Spleen (tissue), 11 donors: ENCODE measurements around the gene OLIG2. TPM values are rescaled to one million over a fixed set of nuclear protein-coding genes. Genes with fewer than 3 reads are reported as not detected.

ENCODE experiments used
- DNase-seq: peaks from one replicate; pipeline ENCODE4 v3.0.0-alpha.2; 2020
- H3K27ac ChIP-seq, 8 donors: fragments of 200-600 bp; sonication (generic) in 7 of 8; 1 replicate in 4 of 8; 2 replicates in 4 of 8; pipeline versions ENCODE4 v1.5.0 to v1.8.0; 2016 to 2021; ENCODE audit warnings: inconsistent platforms in 4 of 8, mild to moderate bottlenecking in 4 of 8, moderate library complexity in 1 of 8
- H3K27me3 ChIP-seq, 7 donors: fragments of 200-600 bp; sonication (generic) in 6 of 7; replicated peaks in 1 of 7; 1 replicate in 4 of 7; 2 replicates in 3 of 7; pipeline versions ENCODE4 v1.5.0 to v1.8.0; 2016 to 2021; ENCODE audit warnings: inconsistent platforms in 3 of 7, mild to moderate bottlenecking in 1 of 7
- H3K36me3 ChIP-seq, 6 donors: fragments of 200-600 bp; sonication (generic) in 5 of 6; 1 replicate in 4 of 6; 2 replicates in 2 of 6; pipeline versions ENCODE4 v1.5.0 to v1.8.0; 2016 to 2021; ENCODE audit warnings: inconsistent platforms in 2 of 6
- H3K4me1 ChIP-seq, 6 donors: fragments of 200-600 bp; sonication (generic) in 5 of 6; 1 replicate in 3 of 6; 2 replicates in 3 of 6; pipeline versions ENCODE4 v1.5.0 to v1.8.0; 2016 to 2021; ENCODE audit warnings: inconsistent platforms in 3 of 6
- H3K4me3 ChIP-seq, 8 donors: fragments of 200-600 bp; sonication (generic) in 7 of 8; 1 replicate in 4 of 8; 2 replicates in 4 of 8; pipeline versions ENCODE4 v1.5.0 to v1.8.0; 2016 to 2021; ENCODE audit warnings: inconsistent platforms in 4 of 8, mild to moderate bottlenecking in 4 of 8, moderate library complexity in 2 of 8
- H3K9me3 ChIP-seq, 8 donors: fragments of 200-600 bp; sonication (generic) in 7 of 8; 1 replicate in 4 of 8; 2 replicates in 4 of 8; pipeline versions ENCODE4 v1.5.0 to v1.8.0; 2016 to 2021; ENCODE audit warnings: inconsistent platforms in 4 of 8
- POLR2A ChIP-seq, 3 donors: fragments of 450-650 bp; IDR thresholded peaks; one replicate each; pipeline ENCODE4 v1.5.1; 2017; ENCODE audit warnings: antibody characterized with exemption in 3 of 3, mild to moderate bottlenecking in 1 of 3
- POLR2AphosphoS5 ChIP-seq, 3 donors: sonication (generic); formaldehyde crosslinking; IDR thresholded peaks; one replicate each; pipeline ENCODE4 v1.5.1; 2017; ENCODE audit warnings: antibody characterized with exemption in 3 of 3
- WGBS, 5 donors: extraction: QIAGEN DNeasy Blood & Tissue Kit in 3 of 5; methylation state at CpG; one replicate each; pipeline versions ENCODE4 v1.1.5 to v1.1.7; 2013 to 2018; 5-methylcytosine and 5-hydroxymethylcytosine counted together
- intact Hi-C: fragments of 100-400 bp; cut with DNase I; formaldehyde crosslinking; loops from one replicate; pipeline ENCODE4 v1.15.0; 2023; ENCODE audit warnings: low total_unique reads
- polyA plus RNA-seq, 3 donors: library from polyadenylated mRNA; stranded (reverse); fragments of 200-250 nt; gene quantifications; one replicate each; pipeline ENCODE4 v1.2.1, GENCODE V29; 2013
- total RNA-seq, 7 donors: library from RNA; depleted of rRNA in 3 of 7; stranded (reverse); fragments of >200 nt in 3 of 7; fragmentation: NEBNext Ultra II Directional in 4 of 7; extraction: Animal tissue kit (Norgen Biotek cat#: 25700) in 4 of 7; gene quantifications; one replicate each; pipeline versions ENCODE4 v1.1.0 to v1.2.1, GENCODE V29; 2016 to 2021
- TF ChIP-seq, protein P1 (sequence below), 11 experiments: fragments of 200-600 bp in 7 of 11; fragments of 450-650 bp in 4 of 11; sonication (generic) in 4 of 11; IDR thresholded peaks in 8 of 11; conservative IDR thresholded peaks in 3 of 11; 1 replicate in 7 of 11; 2 replicates in 4 of 11; pipeline versions ENCODE4 v1.4.0 to v1.8.0; 2016 to 2021; ENCODE audit warnings: antibody characterized with exemption in 11 of 11, inconsistent platforms in 4 of 11, mild to moderate bottlenecking in 1 of 11
- donor health status: healthy with polysubstance abuse.
- donor health status: DM: no; HTN: no; CAD: no; lungs with moderate emphysema.
- donor health status: DM: no; HTN: no; CAD: no.
- donor health status: Bipolar disorder and iron deficiency.
- donor health status: healthy.
- donor health status: DM: no; HTN: no; CAD: no.
- donor health status: DM: yes; HTN: yes; CAD: no.

The OLIG2 gene
- total and polyA plus RNA-seq, 10 donors, result 0.03 to 0.23 TPM; not detected in 8

- TF ChIP-seq POLR2AphosphoS5 (IDR thresholded peaks at IDR 0.05) (peak in 2 of 3 donors; percentile 19 to 56), POLR2A (IDR thresholded peaks at IDR 0.05) (no peak)
- TF ChIP-seq, protein P1, sequence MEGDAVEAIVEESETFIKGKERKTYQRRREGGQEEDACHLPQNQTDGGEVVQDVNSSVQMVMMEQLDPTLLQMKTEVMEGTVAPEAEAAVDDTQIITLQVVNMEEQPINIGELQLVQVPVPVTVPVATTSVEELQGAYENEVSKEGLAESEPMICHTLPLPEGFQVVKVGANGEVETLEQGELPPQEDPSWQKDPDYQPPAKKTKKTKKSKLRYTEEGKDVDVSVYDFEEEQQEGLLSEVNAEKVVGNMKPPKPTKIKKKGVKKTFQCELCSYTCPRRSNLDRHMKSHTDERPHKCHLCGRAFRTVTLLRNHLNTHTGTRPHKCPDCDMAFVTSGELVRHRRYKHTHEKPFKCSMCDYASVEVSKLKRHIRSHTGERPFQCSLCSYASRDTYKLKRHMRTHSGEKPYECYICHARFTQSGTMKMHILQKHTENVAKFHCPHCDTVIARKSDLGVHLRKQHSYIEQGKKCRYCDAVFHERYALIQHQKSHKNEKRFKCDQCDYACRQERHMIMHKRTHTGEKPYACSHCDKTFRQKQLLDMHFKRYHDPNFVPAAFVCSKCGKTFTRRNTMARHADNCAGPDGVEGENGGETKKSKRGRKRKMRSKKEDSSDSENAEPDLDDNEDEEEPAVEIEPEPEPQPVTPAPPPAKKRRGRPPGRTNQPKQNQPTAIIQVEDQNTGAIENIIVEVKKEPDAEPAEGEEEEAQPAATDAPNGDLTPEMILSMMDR (IDR thresholded peaks at IDR 0.05 in 8 of 11, conservative IDR thresholded peaks at IDR 0.05 in 3 of 11), result no peak
- Histone ChIP-seq H3K27me3 (peaks cover 0 to 100% (median 81%) of the 10 kb centered on the region in 7 donors), H3K4me1 (peaks cover 21 to 52% (median 31%) of the 10 kb centered on the region in 6 donors), H3K9me3 (peaks cover 0 to 14% (median 3%) of the 10 kb centered on the region in 8 donors), H3K4me3 (peak overlapping the region; percentile 11 to 73 (median 44)), H3K27ac (no peak overlapping the region), H3K36me3 (no peaks in the 10 kb centered on the region)
- DNase-seq, result no peak
- intact Hi-C loops, result no loop called here
- WGBS, 5 donors, result 2 to 4% (median 3%) methylated on average over 35 to 38 of the region's 38 CpGs
Measured at GRCh38 chr21:33071770-33072306, 46.1 kb downstream of the OLIG2 start.

- H3K27me3 ChIP-seq, result peaks cover 0 to 98% (median 63%) of the 10 kb centered on the region in 7 donors
- H3K27ac ChIP-seq, result no peak overlapping the region
- intact Hi-C loops, result no loop called here
- peaks cover 0 to 14% (median 3%) of the 10 kb centered on the region in 8 donors for H3K9me3 ChIP-seq
- H3K4me3 ChIP-seq, result no peak overlapping the region
- H3K4me1 ChIP-seq, result peaks cover 21 to 34% (median 27%) of the 10 kb centered on the region in 6 donors
- WGBS, 5 donors, result 76 to 89% (median 84%) methylated on average over 4 of the region's 4 CpGs
- TF ChIP-seq POLR2AphosphoS5 (IDR thresholded peaks at IDR 0.05) (no peak), POLR2A (IDR thresholded peaks at IDR 0.05) (no peak)
- TF ChIP-seq, protein P1 (IDR thresholded peaks at IDR 0.05 in 8 of 11, conservative IDR thresholded peaks at IDR 0.05 in 3 of 11), result no peak
- H3K36me3 ChIP-seq, result no peaks in the 10 kb centered on the region
- no peak for DNase-seq
Measured at GRCh38 chr21:33073636-33074035, 47.9 kb downstream of the OLIG2 start.

DNA sequence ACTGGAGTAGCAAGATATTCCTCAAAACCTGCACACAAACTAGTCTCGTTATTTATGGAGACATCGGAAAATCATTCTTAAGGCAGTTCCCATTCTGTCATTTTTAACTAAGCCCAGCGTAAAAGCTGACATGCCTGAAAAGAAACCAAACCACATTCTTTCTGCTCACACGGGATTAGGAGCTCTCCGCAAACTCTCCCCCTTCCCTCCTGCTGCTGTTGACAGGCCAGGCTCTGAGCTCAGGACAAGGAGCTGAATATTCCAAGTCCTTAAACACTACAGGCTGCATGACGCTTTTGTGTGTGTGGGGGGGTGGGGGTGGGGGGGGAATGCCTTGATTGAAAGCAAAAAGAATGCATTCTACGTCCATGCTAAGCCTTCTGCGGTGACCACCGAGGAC is 49.4 kb downstream of the OLIG2 start:
- intact Hi-C loops, result no loop called here
- WGBS, 5 donors, result 42 to 51% (median 47%) methylated on average over 9 of the region's 9 CpGs
- H3K27ac ChIP-seq, result no peak overlapping the region
- peaks cover 16 to 22% (median 20%) of the 10 kb centered on the region in 6 donors for H3K4me1 ChIP-seq
- peaks cover 0 to 90% (median 48%) of the 10 kb centered on the region in 7 donors for H3K27me3 ChIP-seq
- TF ChIP-seq POLR2AphosphoS5 (IDR thresholded peaks at IDR 0.05), result no peak
- TF ChIP-seq, protein P1 (IDR thresholded peaks at IDR 0.05 in 8 of 11, conservative IDR thresholded peaks at IDR 0.05 in 3 of 11), result no peak
- TF ChIP-seq POLR2A (IDR thresholded peaks at IDR 0.05), result no peak
- H3K9me3 ChIP-seq, result no peaks in the 10 kb centered on the region
- H3K4me3 ChIP-seq, result no peak overlapping the region
- DNase-seq, result no peak
- no peaks in the 10 kb centered on the region for H3K36me3 ChIP-seq

GRCh38 chr21:33075596-33076195 is 50.0 kb downstream of the OLIG2 start:
- Histone ChIP-seq H3K27ac (no peak overlapping the region), H3K4me3 (no peak overlapping the region), H3K36me3 (no peaks in the 10 kb centered on the region), H3K27me3 (peaks cover 0 to 84% (median 44%) of the 10 kb centered on the region in 7 donors), H3K4me1 (peaks cover 13 to 17% (median 16%) of the 10 kb centered on the region in 6 donors), H3K9me3 (no peaks in the 10 kb centered on the region)
- WGBS, 5 donors, result 47 to 74% (median 68%) methylated on average over 10 to 11 of the region's 11 CpGs
- TF ChIP-seq POLR2AphosphoS5 (IDR thresholded peaks at IDR 0.05) (no peak), POLR2A (IDR thresholded peaks at IDR 0.05) (no peak)
- TF ChIP-seq, protein P1 (IDR thresholded peaks at IDR 0.05 in 8 of 11, conservative IDR thresholded peaks at IDR 0.05 in 3 of 11), result no peak
- DNase-seq, result no peak
- intact Hi-C loops, result no loop called here
